OCI-LY7 (cell line): ENCODE measurements around the gene NLRP14.

Source experiments
- CTCF ChIP-seq: fragments of 200-600 bp; sonication (generic); conservative IDR thresholded peaks from 2 replicates; pipeline ENCODE4 v1.5.1; 2014; ENCODE audit warnings: mild to moderate bottlenecking, antibody characterized with exemption, low read length, moderate library complexity, mixed read lengths
- EZH2phosphoT487 ChIP-seq: fragments of 200-600 bp; sonication (generic); IDR thresholded peaks from 2 replicates; pipeline ENCODE4 v1.6.1; 2018; ENCODE audit warnings: low read depth, borderline replicate concordance, mild to moderate bottlenecking, mixed run types, antibody characterized with exemption, low read length, moderate library complexity, mixed read lengths

- TF ChIP-seq CTCF, result no peak
- no peak for TF ChIP-seq EZH2phosphoT487
These were observed 27.5 kb upstream of the NLRP14 start for GRCh38 chr11:6992457-6993417.
